T-cell (primary cell): ENCODE measurements around the gene MTMR4. TPM values are rescaled to one million over a fixed set of nuclear protein-coding genes. Genes with fewer than 3 reads are reported as not detected.

ENCODE experiments used
- ATAC-seq, 4 experiments: fragments of 200-7000 bp in 3 of 4; fragments of 150-1000 bp in 1 of 4; cut with Tn5 transposase; replicated peaks in 1 of 4; 1 replicate in 3 of 4; 2 replicates in 1 of 4; pipeline ENCODE4 v1.10.0; 2021; ENCODE audit warnings: moderate library complexity in 3 of 4, mild to moderate bottlenecking in 2 of 4, moderate number of reproducible peaks in 1 of 4
- CTCF ChIA-PET, 2 donors: fragments of 300-600 bp; sonication (Branson Sonifier 250); formaldehyde crosslinking; loops; one replicate each; lab custom pipeline; 2022; ENCODE audit warnings: antibody characterized with exemption in 2 of 2; lab: Charles Lee
- POLR2A ChIA-PET, 2 donors: fragments of 300-600 bp; sonication (Branson Sonifier 250); formaldehyde crosslinking; loops; one replicate each; lab custom pipeline; 2022; ENCODE audit warnings: antibody characterized with exemption in 2 of 2; lab: Charles Lee
- DNase-seq, 35 experiments: peaks; one replicate each; pipeline versions ENCODE4 v3.0.0 to v3.0.0-alpha.2; 2013 to 2023
- H3K27ac ChIP-seq: one replicate; pipeline ENCODE4 v1.5.1; 2013; ENCODE audit warnings: low read length
- H3K27me3 ChIP-seq, 2 experiments: replicated peaks in 1 of 2; 1 replicate in 1 of 2; 2 replicates in 1 of 2; pipeline versions ENCODE4 v1.6.1 to v1.7.0; 2013; ENCODE audit warnings: low read length in 1 of 2, mixed read lengths in 1 of 2; ENCODE audit not compliant: control insufficient read depth in 2 of 2, insufficient read depth in 2 of 2; ENCODE audit errors: extremely low read depth in 1 of 2
- H3K36me3 ChIP-seq, 2 donors: 1 replicate in 1 of 2; 2 replicates in 1 of 2; pipeline versions ENCODE4 v1.6.1 to v1.7.0; 2013; ENCODE audit warnings: low read length in 1 of 2; ENCODE audit not compliant: control insufficient read depth in 2 of 2, insufficient read depth in 1 of 2; ENCODE audit errors: extremely low read depth in 1 of 2
- H3K4me1 ChIP-seq, 2 experiments: 1 replicate in 1 of 2; 2 replicates in 1 of 2; pipeline versions ENCODE4 v1.6.1 to v1.7.0; 2013; ENCODE audit warnings: low read length in 2 of 2, mixed read lengths in 1 of 2; ENCODE audit not compliant: insufficient read depth in 2 of 2, control insufficient read depth in 1 of 2; ENCODE audit errors: extremely low read depth in 1 of 2
- H3K4me3 ChIP-seq, 2 donors: 1 replicate in 1 of 2; 2 replicates in 1 of 2; pipeline versions ENCODE4 v1.5.1 to v1.7.0; 2013; ENCODE audit warnings: mild to moderate bottlenecking in 2 of 2, low read length in 1 of 2, moderate library complexity in 1 of 2; ENCODE audit not compliant: control insufficient read depth in 1 of 2; ENCODE audit errors: extremely low read depth in 1 of 2
- H3K9me3 ChIP-seq: 2 replicates; pipeline ENCODE4 v1.7.0; 2013
- H3K27ac Mint-ChIP-seq, 2 donors: one replicate each; pipeline ENCODE4 v1.8.0; 2020 to 2021; ENCODE audit warnings: mild to moderate bottlenecking in 2 of 2, mixed read lengths in 2 of 2
- H3K27me3 Mint-ChIP-seq, 2 donors: one replicate each; pipeline ENCODE4 v1.8.0; 2021 to 2022; ENCODE audit warnings: mixed read lengths in 2 of 2
- H3K36me3 Mint-ChIP-seq: one replicate; pipeline ENCODE4 v1.8.0; 2021; ENCODE audit warnings: mixed read lengths
- H3K4me1 Mint-ChIP-seq, 3 donors: one replicate each; pipeline ENCODE4 v1.8.0; 2020 to 2022; ENCODE audit warnings: mixed read lengths in 3 of 3, mild to moderate bottlenecking in 1 of 3
- H3K4me3 Mint-ChIP-seq, 3 donors: one replicate each; pipeline ENCODE4 v1.8.0; 2020 to 2022; ENCODE audit warnings: mild to moderate bottlenecking in 3 of 3, mixed read lengths in 3 of 3, moderate library complexity in 3 of 3
- H3K9me3 Mint-ChIP-seq, 3 donors: one replicate each; pipeline ENCODE4 v1.8.0; 2020 to 2022; ENCODE audit warnings: mixed read lengths in 3 of 3
- WGBS: methylation state at CpG from one replicate; pipeline ENCODE4 v1.1.5; 2013; ENCODE audit warnings: missing lambda C conversion rate; ENCODE audit not compliant: insufficient coverage; 5-methylcytosine and 5-hydroxymethylcytosine counted together
- total RNA-seq, 35 experiments: library from RNA in 6 of 35; stranded (reverse) in 6 of 35; fragments of 120-200 nt in 1 of 35; gene quantifications; one replicate each; pipeline versions ENCODE4 v1.2.1 to v1.2.4 and lab custom pipeline; 2013 to 2026

Gene MTMR4
- total RNA-seq, 5 donors from 2014 or later (not counting 1 experiment from before 2014, with no cell fraction given) = 43.1 to 55.1 (median 53.1) TPM

DNA sequence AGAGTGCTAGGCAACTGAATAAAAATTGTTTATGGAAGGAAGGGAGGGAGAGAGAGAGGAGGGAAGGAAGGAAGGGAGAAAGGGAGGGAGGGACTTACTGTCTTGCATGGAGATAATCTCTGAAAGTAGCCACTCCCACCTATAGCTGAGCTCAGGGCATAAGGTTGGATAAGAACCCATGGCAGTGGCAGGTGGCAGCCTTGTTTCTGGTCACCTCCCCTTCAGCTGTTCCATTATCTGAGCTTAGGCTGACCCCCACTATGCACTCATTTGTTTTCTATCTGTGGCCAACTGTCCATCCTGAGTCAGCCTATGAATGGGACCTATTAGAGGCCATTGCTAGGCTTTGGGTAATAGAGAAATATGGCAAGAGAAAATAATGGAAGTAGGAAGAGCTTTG is 25.3 kb upstream of the MTMR4 start:
- H3K36me3 Mint-ChIP-seq = no peaks in the 10 kb centered on the region
- H3K4me1 ChIP-seq = no peaks in the 10 kb centered on the region
- no peak overlapping the region for H3K27ac Mint-ChIP-seq
- H3K27ac ChIP-seq = no peak overlapping the region
- ChIA-PET CTCF (interaction anchor here (0.5 to 0.6 kb wide), 2 partner anchors 11 to 82 kb away, joined by 3 to 4 read pairs; no protein-coding TSS in a partner anchor), POLR2A (interaction anchor here in 1 of 2 donors (0.6 kb wide), 1 partner anchor 437 kb away, joined by 5 read pairs; no protein-coding TSS in a partner anchor)
- no peak overlapping the region for H3K4me3 Mint-ChIP-seq
- peaks cover 8 to 13% of the 10 kb centered on the region in 2 donors for H3K27me3 Mint-ChIP-seq
- ATAC-seq (no peak), DNase-seq (no peak)
- H3K9me3 Mint-ChIP-seq = no peaks in the 10 kb centered on the region
- no peaks in the 10 kb centered on the region for H3K9me3 ChIP-seq
- no peaks in the 10 kb centered on the region for H3K36me3 ChIP-seq
- no peaks in the 10 kb centered on the region for H3K4me1 Mint-ChIP-seq
- H3K4me3 ChIP-seq = no peak overlapping the region
- peaks cover 0 to 26% of the 10 kb centered on the region in 2 experiments for H3K27me3 ChIP-seq

DNA sequence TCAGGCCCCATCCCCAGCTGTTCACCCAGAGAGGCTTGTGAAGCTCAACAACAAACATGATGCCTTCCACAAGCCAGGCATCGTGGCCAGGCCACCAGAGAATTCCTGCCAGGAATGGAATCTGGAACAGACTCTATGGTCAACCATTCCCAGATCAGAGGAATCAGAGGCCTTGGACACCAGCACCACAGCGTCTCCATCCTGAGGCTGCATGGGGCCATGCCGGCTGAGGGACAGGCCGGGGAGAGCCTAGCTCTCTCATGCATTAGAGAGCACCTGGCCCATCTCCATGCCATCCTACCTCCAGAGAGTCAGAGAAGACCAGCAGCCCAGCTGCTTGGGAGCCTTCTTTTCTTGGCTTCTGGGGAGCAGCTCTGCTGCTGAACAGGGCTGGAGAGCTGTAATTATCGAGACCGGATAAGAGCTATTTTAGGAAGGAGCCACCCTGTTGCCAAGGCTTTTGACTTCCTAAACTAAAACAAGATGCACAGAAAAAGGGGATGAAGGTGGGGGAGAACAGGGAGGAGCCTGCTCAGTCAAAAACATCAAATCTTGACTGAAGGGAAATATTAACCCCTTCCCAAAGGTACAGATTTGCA is 24.5 kb upstream of the MTMR4 start:
- Mint-ChIP-seq H3K4me3 (no peak overlapping the region), H3K4me1 (no peaks in the 10 kb centered on the region), H3K27me3 (peaks cover 14 to 18% of the 10 kb centered on the region in 2 donors), H3K9me3 (no peaks in the 10 kb centered on the region), H3K36me3 (no peaks in the 10 kb centered on the region), H3K27ac (no peak overlapping the region)
- H3K9me3 ChIP-seq = no peaks in the 10 kb centered on the region
- H3K36me3 ChIP-seq = no peaks in the 10 kb centered on the region
- ATAC-seq = no peak
- no peak for DNase-seq
- WGBS = 81% methylated on average over 6 of the region's 6 CpGs
- H3K27me3 ChIP-seq = peaks cover 0 to 33% of the 10 kb centered on the region in 2 experiments
- H3K4me1 ChIP-seq = no peaks in the 10 kb centered on the region
- no peak overlapping the region for H3K4me3 ChIP-seq
- ChIA-PET POLR2A (interaction anchor here (0.6 kb wide), 2 partner anchors 555 to 564 kb away, joined by 3 read pairs; no protein-coding TSS in a partner anchor), CTCF (interaction anchor here (0.5 to 0.7 kb wide), 3 partner anchors 10 to 83 kb away, joined by 3 to 4 read pairs (median 3); no protein-coding TSS in a partner anchor)
- H3K27ac ChIP-seq = no peak overlapping the region

DNA sequence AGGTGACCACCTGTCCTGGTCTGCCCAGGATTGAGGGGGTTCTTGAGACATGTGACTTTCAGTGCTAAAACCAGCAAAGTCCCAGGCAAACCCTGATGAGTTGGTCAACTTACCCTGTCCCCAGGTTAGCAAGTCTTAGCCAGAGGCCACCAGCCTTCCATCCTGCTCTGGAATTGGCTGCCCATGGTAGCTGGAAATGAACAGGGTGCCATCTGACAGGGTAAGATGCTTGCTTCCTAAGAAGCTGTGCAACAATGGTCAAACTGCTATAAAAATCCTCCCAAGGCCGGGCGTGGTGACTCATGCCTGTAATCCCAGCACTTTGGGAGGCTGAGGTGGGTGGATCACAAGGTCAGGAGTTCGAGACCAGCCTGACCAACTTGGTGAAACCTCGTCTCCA is 22.8 kb upstream of the MTMR4 start:
- no peaks in the 10 kb centered on the region for H3K9me3 Mint-ChIP-seq
- DNase-seq (no peak), ATAC-seq (no peak)
- WGBS = 50% methylated on average over 2 of the region's 4 CpGs
- CTCF ChIA-PET = no interaction called here
- H3K4me3 Mint-ChIP-seq = no peak overlapping the region
- H3K27me3 Mint-ChIP-seq = peaks cover 21 to 28% of the 10 kb centered on the region in 2 donors
- Histone ChIP-seq H3K4me1 (peaks cover 0 to 4% of the 10 kb centered on the region in 2 experiments), H3K4me3 (no peak overlapping the region), H3K9me3 (no peaks in the 10 kb centered on the region), H3K27ac (no peak overlapping the region), H3K36me3 (no peaks in the 10 kb centered on the region), H3K27me3 (peaks cover 0 to 46% of the 10 kb centered on the region in 2 experiments)
- no peak overlapping the region for H3K27ac Mint-ChIP-seq
- no peaks in the 10 kb centered on the region for H3K36me3 Mint-ChIP-seq
- POLR2A ChIA-PET = interaction anchor here in 1 of 2 donors (0.6 kb wide), 1 partner anchor 1559 kb away, joined by 4 read pairs; the partner anchor contains the start of gene SCPEP1
- peaks cover 0 to 3% (median 2%) of the 10 kb centered on the region in 3 donors for H3K4me1 Mint-ChIP-seq

DNA sequence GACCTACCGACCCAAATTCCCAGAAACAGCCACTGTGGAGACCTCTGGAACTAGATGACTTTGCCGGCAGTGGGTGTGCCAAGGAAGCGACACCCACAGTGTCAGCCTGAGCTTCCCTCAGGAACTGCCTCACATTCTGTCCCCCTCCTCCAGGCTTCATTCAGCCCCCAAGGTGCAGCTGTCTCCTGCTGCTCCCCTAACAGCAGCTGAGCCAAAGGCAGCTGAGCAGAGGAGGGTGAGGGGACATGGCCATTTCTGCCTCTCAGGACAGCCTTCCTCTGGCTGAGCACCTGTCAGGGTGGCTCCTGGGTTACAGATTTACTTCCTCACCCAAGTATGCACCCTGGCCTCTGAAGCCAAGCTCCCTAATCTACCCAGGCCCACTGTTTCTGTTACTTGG is 22.1 kb upstream of the MTMR4 start:
- POLR2A ChIA-PET = no interaction called here
- no peak overlapping the region for H3K4me3 ChIP-seq
- H3K9me3 ChIP-seq = no peaks in the 10 kb centered on the region
- no peaks in the 10 kb centered on the region for H3K36me3 ChIP-seq
- DNase-seq (no peak), ATAC-seq (no peak)
- CTCF ChIA-PET = no interaction called here
- H3K27ac Mint-ChIP-seq = no peak overlapping the region
- H3K27me3 ChIP-seq = peaks cover 0 to 50% of the 10 kb centered on the region in 2 experiments
- H3K4me1 ChIP-seq = peaks cover 0 to 8% of the 10 kb centered on the region in 2 experiments
- H3K27me3 Mint-ChIP-seq = peaks cover 21 to 29% of the 10 kb centered on the region in 2 donors
- no peak overlapping the region for H3K27ac ChIP-seq
- peaks cover 0 to 5% (median 3%) of the 10 kb centered on the region in 3 donors for H3K4me1 Mint-ChIP-seq
- WGBS = 93% methylated on average over 3 of the region's 3 CpGs
- H3K36me3 Mint-ChIP-seq = no peaks in the 10 kb centered on the region
- H3K4me3 Mint-ChIP-seq = no peak overlapping the region
- H3K9me3 Mint-ChIP-seq = no peaks in the 10 kb centered on the region

DNA sequence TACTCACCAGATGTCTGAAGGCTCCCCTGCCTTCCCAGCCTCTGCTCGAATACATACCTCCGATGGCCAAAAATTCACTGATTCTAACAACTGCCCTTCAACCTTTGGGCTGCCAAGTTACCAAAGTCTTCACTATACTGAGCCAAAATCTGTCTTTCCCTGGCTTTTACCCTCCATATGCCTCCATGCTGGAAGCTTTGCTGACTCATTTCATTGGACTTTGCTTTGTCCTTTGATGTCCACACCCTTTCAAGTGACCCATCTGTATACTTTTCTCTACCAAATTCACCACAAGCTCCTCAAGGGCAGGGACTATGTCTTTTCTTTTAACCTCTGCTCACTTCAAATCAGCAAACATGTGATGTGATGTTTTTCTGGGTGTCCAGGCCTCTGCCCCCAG is 21.0 kb upstream of the MTMR4 start:
- no peak overlapping the region for H3K4me3 ChIP-seq
- H3K27ac ChIP-seq = no peak overlapping the region
- Mint-ChIP-seq H3K4me1 (peaks cover 0 to 5% (median 3%) of the 10 kb centered on the region in 3 donors), H3K9me3 (no peaks in the 10 kb centered on the region), H3K27ac (no peak overlapping the region), H3K4me3 (no peak overlapping the region), H3K36me3 (no peaks in the 10 kb centered on the region), H3K27me3 (peaks cover 21 to 29% of the 10 kb centered on the region in 2 donors)
- no peaks in the 10 kb centered on the region for H3K9me3 ChIP-seq
- 96% methylated on average over 2 of the region's 2 CpGs for WGBS
- ChIA-PET CTCF (no interaction called here), POLR2A (no interaction called here)
- ATAC-seq (no peak), DNase-seq (no peak)
- H3K4me1 ChIP-seq = peaks cover 0 to 16% of the 10 kb centered on the region in 2 experiments
- peaks cover 0 to 60% of the 10 kb centered on the region in 2 experiments for H3K27me3 ChIP-seq
- no peaks in the 10 kb centered on the region for H3K36me3 ChIP-seq

DNA sequence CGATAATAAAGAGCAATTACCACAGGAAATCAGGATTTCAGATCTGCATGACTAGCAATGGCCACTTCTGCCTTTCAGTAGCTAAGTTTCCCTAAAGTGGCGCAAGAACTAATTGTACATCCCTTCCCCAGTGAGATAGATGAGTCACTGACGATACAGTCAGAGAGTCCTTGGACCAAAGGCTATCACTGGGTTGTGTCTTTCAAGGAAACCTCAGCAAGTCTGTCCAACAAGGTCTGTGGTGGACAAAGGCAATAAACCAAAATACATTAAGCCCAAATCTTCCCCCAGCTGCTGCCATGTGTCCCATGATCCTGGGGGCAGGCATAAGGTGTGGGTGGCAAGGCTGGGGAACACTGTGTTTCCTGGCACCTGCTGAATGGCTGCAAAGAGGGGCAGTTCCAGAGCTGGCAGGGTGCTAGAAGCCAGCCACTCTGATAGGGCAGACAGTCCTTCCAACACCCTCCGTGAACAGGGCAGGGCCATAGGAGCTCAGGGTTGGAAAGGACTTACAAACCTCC is 20.5 kb upstream of the MTMR4 start:
- ATAC-seq = no peak
- DNase-seq = no peak
- ChIA-PET POLR2A (interaction anchor here in 1 of 2 donors (0.5 kb wide), 1 partner anchor 104 kb away, joined by 11 read pairs; no protein-coding TSS in a partner anchor), CTCF (no interaction called here)
- no peaks in the 10 kb centered on the region for H3K36me3 Mint-ChIP-seq
- H3K9me3 Mint-ChIP-seq = no peaks in the 10 kb centered on the region
- Histone ChIP-seq H3K4me1 (peaks cover 0 to 16% of the 10 kb centered on the region in 2 experiments), H3K27me3 (peaks cover 0 to 61% of the 10 kb centered on the region in 2 experiments), H3K9me3 (no peaks in the 10 kb centered on the region), H3K27ac (no peak overlapping the region), H3K36me3 (no peaks in the 10 kb centered on the region), H3K4me3 (no peak overlapping the region)
- H3K27ac Mint-ChIP-seq = no peak overlapping the region
- H3K27me3 Mint-ChIP-seq = peaks cover 21 to 29% of the 10 kb centered on the region in 2 donors
- no peak overlapping the region for H3K4me3 Mint-ChIP-seq
- H3K4me1 Mint-ChIP-seq = peaks cover 0 to 5% (median 3%) of the 10 kb centered on the region in 3 donors
- WGBS = 87% methylated on average over 4 of the region's 4 CpGs
